ENCODE data around the gene LCOR.
A peak's percentile ranks its signal among the peaks of the same experiment; 100 is the strongest.

- TF ChIP-seq CTCF (conservative IDR thresholded peaks at IDR 0.05) (no peak; the same call in 1 of the 2 replicates), ZFX (IDR thresholded peaks at IDR 0.05) (peak; percentile 37)
These were observed at the start of gene LCOR for GRCh38 chr10:96831867-96832720.
